ENCODE measurements around the gene ZEB2. TPM values are rescaled to one million over a fixed set of nuclear protein-coding genes. Genes with fewer than 3 reads are reported as not detected.

The ZEB2 gene
- total RNA-seq, 2 donors from 2014 or later: 49.5 to 61.1 TPM

- no peaks in the 10 kb centered on the region for H3K4me1 Mint-ChIP-seq
- ATAC-seq: no peak
- H3K27ac Mint-ChIP-seq: no peak overlapping the region
- no peak for DNase-seq
- H3K9me3 ChIP-seq (ENCODE audit: control insufficient read depth, low read length, poor library complexity, severe bottlenecking): no peaks in the 10 kb centered on the region
- no peaks in the 10 kb centered on the region for H3K27me3 Mint-ChIP-seq
- H3K36me3 Mint-ChIP-seq (ENCODE audit: low read depth): no peaks in the 10 kb centered on the region
- H3K4me3 Mint-ChIP-seq: no peak overlapping the region
Observed at GRCh38 chr2:144434425-144435222, 85.3 kb downstream of the ZEB2 start.

GRCh38 chr2:144432921-144433320, 87.0 kb downstream of the ZEB2 start:
- no peaks in the 10 kb centered on the region for H3K9me3 ChIP-seq (ENCODE audit: control insufficient read depth, low read length, poor library complexity, severe bottlenecking)
- Mint-ChIP-seq H3K4me3 (no peak overlapping the region), H3K4me1 (no peaks in the 10 kb centered on the region), H3K27ac (no peak overlapping the region), H3K36me3 (ENCODE audit: low read depth) (no peaks in the 10 kb centered on the region), H3K27me3 (peaks cover 7% of the 10 kb centered on the region)
- DNase-seq (no peak), ATAC-seq (no peak)

- H3K4me3 Mint-ChIP-seq: no peak overlapping the region
- ATAC-seq (no peak), DNase-seq (no peak)
- H3K9me3 ChIP-seq (ENCODE audit: control insufficient read depth, low read length, poor library complexity, severe bottlenecking): no peaks in the 10 kb centered on the region
- no peak overlapping the region for H3K27ac Mint-ChIP-seq
- H3K27me3 Mint-ChIP-seq: peaks cover 10% of the 10 kb centered on the region
- no peaks in the 10 kb centered on the region for H3K36me3 Mint-ChIP-seq (ENCODE audit: low read depth)
- H3K4me1 Mint-ChIP-seq: no peaks in the 10 kb centered on the region
Observed at GRCh38 chr2:144431998-144432397, 87.9 kb downstream of the ZEB2 start.

GRCh38 chr2:144431392-144431783, 88.5 kb downstream of the ZEB2 start:
- peak; percentile 27 for ATAC-seq
- no peaks in the 10 kb centered on the region for H3K36me3 Mint-ChIP-seq (ENCODE audit: low read depth)
- H3K4me1 Mint-ChIP-seq: no peaks in the 10 kb centered on the region
- H3K9me3 ChIP-seq (ENCODE audit: control insufficient read depth, low read length, poor library complexity, severe bottlenecking): no peaks in the 10 kb centered on the region
- H3K27ac Mint-ChIP-seq: no peak overlapping the region
- no peak overlapping the region for H3K4me3 Mint-ChIP-seq
- H3K27me3 Mint-ChIP-seq: peaks cover 11% of the 10 kb centered on the region
- DNase-seq: no peak

GRCh38 chr2:144430722-144431391, 89.1 kb downstream of the ZEB2 start:
- H3K9me3 ChIP-seq (ENCODE audit: control insufficient read depth, low read length, poor library complexity, severe bottlenecking): no peaks in the 10 kb centered on the region
- DNase-seq (no peak), ATAC-seq (no peak)
- no peak overlapping the region for H3K27ac Mint-ChIP-seq
- peaks cover 11% of the 10 kb centered on the region for H3K27me3 Mint-ChIP-seq
- H3K4me1 Mint-ChIP-seq: no peaks in the 10 kb centered on the region
- H3K36me3 Mint-ChIP-seq (ENCODE audit: low read depth): no peaks in the 10 kb centered on the region
- no peak overlapping the region for H3K4me3 Mint-ChIP-seq

- no peak for DNase-seq
- no peak overlapping the region for H3K4me3 Mint-ChIP-seq
- H3K27me3 Mint-ChIP-seq: peaks cover 11% of the 10 kb centered on the region
- H3K27ac Mint-ChIP-seq: no peak overlapping the region
- no peaks in the 10 kb centered on the region for H3K9me3 ChIP-seq (ENCODE audit: control insufficient read depth, low read length, poor library complexity, severe bottlenecking)
- H3K4me1 Mint-ChIP-seq: no peaks in the 10 kb centered on the region
- H3K36me3 Mint-ChIP-seq (ENCODE audit: low read depth): no peaks in the 10 kb centered on the region
- ATAC-seq: no peak
Observed at GRCh38 chr2:144429396-144430112, 90.4 kb downstream of the ZEB2 start.

- peaks cover 11% of the 10 kb centered on the region for H3K27me3 Mint-ChIP-seq
- ATAC-seq: no peak
Observed at GRCh38 chr2:144426981-144427479, 92.9 kb downstream of the ZEB2 start.

GRCh38 chr2:144426355-144426754, 93.6 kb downstream of the ZEB2 start:
- ATAC-seq: no peak
- Mint-ChIP-seq H3K4me1 (no peaks in the 10 kb centered on the region), H3K27me3 (peaks cover 11% of the 10 kb centered on the region), H3K27ac (no peak overlapping the region), H3K4me3 (no peak overlapping the region), H3K36me3 (ENCODE audit: low read depth) (no peaks in the 10 kb centered on the region)
- no peaks in the 10 kb centered on the region for H3K9me3 ChIP-seq (ENCODE audit: control insufficient read depth, low read length, poor library complexity, severe bottlenecking)
- DNase-seq: no peak

More at GRCh38 chr2:144426981-144427479, 92.9 kb downstream of the ZEB2 start:
- Mint-ChIP-seq H3K36me3 (ENCODE audit: low read depth) (no peaks in the 10 kb centered on the region), H3K4me1 (no peaks in the 10 kb centered on the region), H3K4me3 (no peak overlapping the region), H3K27ac (no peak overlapping the region)
- no peaks in the 10 kb centered on the region for H3K9me3 ChIP-seq (ENCODE audit: control insufficient read depth, low read length, poor library complexity, severe bottlenecking)
- DNase-seq: no peak

- DNase-seq: no peak
- H3K4me1 Mint-ChIP-seq: no peaks in the 10 kb centered on the region
- no peak overlapping the region for H3K4me3 Mint-ChIP-seq
- H3K36me3 Mint-ChIP-seq (ENCODE audit: low read depth): no peaks in the 10 kb centered on the region
- H3K27ac Mint-ChIP-seq: no peak overlapping the region
- no peaks in the 10 kb centered on the region for H3K9me3 ChIP-seq (ENCODE audit: control insufficient read depth, low read length, poor library complexity, severe bottlenecking)
- ATAC-seq: no peak
- peaks cover 11% of the 10 kb centered on the region for H3K27me3 Mint-ChIP-seq
Observed at GRCh38 chr2:144424559-144425240, 95.2 kb downstream of the ZEB2 start.

- H3K4me3 Mint-ChIP-seq: no peak overlapping the region
- DNase-seq (no peak), ATAC-seq (no peak)
- H3K27ac Mint-ChIP-seq: no peak overlapping the region
- no peaks in the 10 kb centered on the region for H3K9me3 ChIP-seq (ENCODE audit: control insufficient read depth, low read length, poor library complexity, severe bottlenecking)
- H3K4me1 Mint-ChIP-seq: no peaks in the 10 kb centered on the region
- no peaks in the 10 kb centered on the region for H3K27me3 Mint-ChIP-seq
- no peaks in the 10 kb centered on the region for H3K36me3 Mint-ChIP-seq (ENCODE audit: low read depth)
Observed at GRCh38 chr2:144421606-144422510, 98.1 kb downstream of the ZEB2 start.

- Mint-ChIP-seq H3K4me1 (no peaks in the 10 kb centered on the region), H3K4me3 (no peak overlapping the region), H3K27ac (no peak overlapping the region), H3K27me3 (no peaks in the 10 kb centered on the region), H3K36me3 (ENCODE audit: low read depth) (no peaks in the 10 kb centered on the region)
- no peaks in the 10 kb centered on the region for H3K9me3 ChIP-seq (ENCODE audit: control insufficient read depth, low read length, poor library complexity, severe bottlenecking)
- DNase-seq: no peak
- ATAC-seq: no peak
Observed at GRCh38 chr2:144419218-144419617, 100.7 kb downstream of the ZEB2 start.

- peaks cover 3% of the 10 kb centered on the region for H3K4me1 Mint-ChIP-seq
Observed at GRCh38 chr2:144415386-144415785, 104.5 kb downstream of the ZEB2 start.

More at GRCh38 chr2:144415386-144415785, 104.5 kb downstream of the ZEB2 start:
- no peaks in the 10 kb centered on the region for H3K36me3 Mint-ChIP-seq (ENCODE audit: low read depth)
- DNase-seq: no peak
- no peaks in the 10 kb centered on the region for H3K27me3 Mint-ChIP-seq
- no peak for ATAC-seq
- peak overlapping the region; percentile 2 for H3K4me3 Mint-ChIP-seq
- H3K27ac Mint-ChIP-seq: peak overlapping the region; percentile 10
- no peaks in the 10 kb centered on the region for H3K9me3 ChIP-seq (ENCODE audit: control insufficient read depth, low read length, poor library complexity, severe bottlenecking)
